ENCODE data around the gene NUDT4. TPM values are rescaled to one million over a fixed set of nuclear protein-coding genes. Genes with fewer than 3 reads are reported as not detected.
"Not testable (repeated sequence)": the region's sequence is repeated elsewhere in the genome, so short reads cannot be mapped to it uniquely, and the experiment has no call there.

NUDT4 gene
- total RNA-seq, 2 donors from 2014 or later: 30.3 to 32.8 TPM

- H3K4me3 Mint-ChIP-seq; H3K9me3 Mint-ChIP-seq; H3K4me1 Mint-ChIP-seq (ENCODE audit: low read depth in 2 of 2); DNase-seq (ENCODE audit: low spot score); H3K27ac Mint-ChIP-seq; H3K36me3 Mint-ChIP-seq; H3K27me3 Mint-ChIP-seq: not testable (repeated sequence)
- peak; percentile 97 for ATAC-seq
Measured at GRCh38 chr12:93399183-93399863, 21.6 kb downstream of the NUDT4 start.

- Mint-ChIP-seq H3K9me3 (no peaks in the 10 kb centered on the region), H3K27me3 (no peaks in the 10 kb centered on the region), H3K4me1 (ENCODE audit: low read depth in 2 of 2) (no peaks in the 10 kb centered on the region), H3K36me3 (peaks cover 5% of the 10 kb centered on the region), H3K27ac (no peak overlapping the region), H3K4me3 (no peak overlapping the region)
- DNase-seq (ENCODE audit: low spot score) (no peak), ATAC-seq (no peak)
Measured at GRCh38 chr12:93402333-93403311, 24.9 kb downstream of the NUDT4 start.

- no peak for DNase-seq (ENCODE audit: low spot score)
- H3K9me3 Mint-ChIP-seq: no peaks in the 10 kb centered on the region
- H3K27ac Mint-ChIP-seq: peak overlapping the region in 1 of 2 donors; percentile 37
- H3K4me3 Mint-ChIP-seq: no peak overlapping the region
- H3K4me1 Mint-ChIP-seq (ENCODE audit: low read depth in 2 of 2): peaks cover 4 to 11% of the 10 kb centered on the region in 2 donors
- no peaks in the 10 kb centered on the region for H3K27me3 Mint-ChIP-seq
- H3K36me3 Mint-ChIP-seq: peaks cover 13% of the 10 kb centered on the region
- ATAC-seq: no peak
Measured at GRCh38 chr12:93403988-93404803, 26.5 kb downstream of the NUDT4 start.

- no peak for ATAC-seq
- DNase-seq (ENCODE audit: low spot score): no peak
- Mint-ChIP-seq H3K27ac (no peak overlapping the region), H3K4me3 (no peak overlapping the region), H3K9me3 (no peaks in the 10 kb centered on the region), H3K4me1 (ENCODE audit: low read depth in 2 of 2) (peaks cover 4 to 13% of the 10 kb centered on the region in 2 donors), H3K36me3 (peaks cover 13% of the 10 kb centered on the region), H3K27me3 (no peaks in the 10 kb centered on the region)
Measured at GRCh38 chr12:93404961-93405849, 27.5 kb downstream of the NUDT4 start.

GRCh38 chr12:93407054-93407962 is 29.6 kb downstream of the NUDT4 start:
- Mint-ChIP-seq H3K4me3 (no peak overlapping the region), H3K4me1 (ENCODE audit: low read depth in 2 of 2) (peaks cover 11 to 17% of the 10 kb centered on the region in 2 donors), H3K27me3 (no peaks in the 10 kb centered on the region), H3K36me3 (peaks cover 13% of the 10 kb centered on the region), H3K9me3 (no peaks in the 10 kb centered on the region), H3K27ac (peak overlapping the region; percentile 17 to 42)
- DNase-seq (ENCODE audit: low spot score) (no peak), ATAC-seq (no peak)

- ATAC-seq: no peak
- Mint-ChIP-seq H3K4me3 (no peak overlapping the region), H3K4me1 (ENCODE audit: low read depth in 2 of 2) (peaks cover 14 to 21% of the 10 kb centered on the region in 2 donors), H3K27me3 (no peaks in the 10 kb centered on the region), H3K36me3 (peaks cover 13% of the 10 kb centered on the region), H3K27ac (peak overlapping the region; percentile 17 to 42), H3K9me3 (no peaks in the 10 kb centered on the region)
- no peak for DNase-seq (ENCODE audit: low spot score)
Measured at GRCh38 chr12:93407963-93408283, 30.2 kb downstream of the NUDT4 start.

- H3K4me3 Mint-ChIP-seq: no peak overlapping the region
- no peak for ATAC-seq
- no peaks in the 10 kb centered on the region for H3K27me3 Mint-ChIP-seq
- H3K9me3 Mint-ChIP-seq: no peaks in the 10 kb centered on the region
- peaks cover 22 to 29% of the 10 kb centered on the region in 2 donors for H3K4me1 Mint-ChIP-seq (ENCODE audit: low read depth in 2 of 2)
- H3K36me3 Mint-ChIP-seq: peaks cover 13% of the 10 kb centered on the region
- peak overlapping the region; percentile 17 to 42 for H3K27ac Mint-ChIP-seq
- no peak for DNase-seq (ENCODE audit: low spot score)
Measured at GRCh38 chr12:93408813-93409212, 31.1 kb downstream of the NUDT4 start.

GRCh38 chr12:93409343-93410187 is 31.8 kb downstream of the NUDT4 start:
- DNase-seq (ENCODE audit: low spot score); H3K9me3 Mint-ChIP-seq; ATAC-seq; H3K4me3 Mint-ChIP-seq; H3K27me3 Mint-ChIP-seq: not testable (repeated sequence)
- H3K4me1 Mint-ChIP-seq (ENCODE audit: low read depth in 2 of 2): peaks cover 25 to 33% of the 10 kb centered on the region in 2 donors
- H3K27ac Mint-ChIP-seq: peak overlapping the region in 1 of 2 donors; percentile 17
- peaks cover 13% of the 10 kb centered on the region for H3K36me3 Mint-ChIP-seq

- H3K27ac Mint-ChIP-seq; H3K9me3 Mint-ChIP-seq; DNase-seq (ENCODE audit: low spot score); H3K27me3 Mint-ChIP-seq; ATAC-seq; H3K4me3 Mint-ChIP-seq: not testable (repeated sequence)
- Mint-ChIP-seq H3K4me1 (ENCODE audit: low read depth in 2 of 2) (peaks cover 33 to 48% of the 10 kb centered on the region in 2 donors), H3K36me3 (peaks cover 13% of the 10 kb centered on the region)
Measured at GRCh38 chr12:93411060-93411459, 33.3 kb downstream of the NUDT4 start.

GRCh38 chr12:93412396-93412795 is 34.7 kb downstream of the NUDT4 start:
- not testable (repeated sequence) for H3K9me3 Mint-ChIP-seq; H3K27ac Mint-ChIP-seq; ATAC-seq; H3K4me3 Mint-ChIP-seq; H3K36me3 Mint-ChIP-seq; H3K27me3 Mint-ChIP-seq; DNase-seq (ENCODE audit: low spot score)
- H3K4me1 Mint-ChIP-seq (ENCODE audit: low read depth in 2 of 2): peaks cover 42 to 57% of the 10 kb centered on the region in 2 donors

GRCh38 chr12:93413064-93413463 is 35.3 kb downstream of the NUDT4 start:
- peak overlapping the region in 1 of 2 donors; percentile 8 for H3K27ac Mint-ChIP-seq
- H3K4me3 Mint-ChIP-seq: no peak overlapping the region
- ATAC-seq: no peak
- H3K9me3 Mint-ChIP-seq: no peaks in the 10 kb centered on the region
- H3K4me1 Mint-ChIP-seq (ENCODE audit: low read depth in 2 of 2): peaks cover 42 to 58% of the 10 kb centered on the region in 2 donors
- peaks cover 8% of the 10 kb centered on the region for H3K36me3 Mint-ChIP-seq
- DNase-seq (ENCODE audit: low spot score): no peak
- H3K27me3 Mint-ChIP-seq: no peaks in the 10 kb centered on the region
